ENCODE measurements around the gene DENND6A. TPM values are rescaled to one million over a fixed set of nuclear protein-coding genes. Genes with fewer than 3 reads are reported as not detected.

The DENND6A gene
- total RNA-seq, 4 donors from 2014 or later, result 17.4 to 26.9 (median 18.8) TPM

DNA sequence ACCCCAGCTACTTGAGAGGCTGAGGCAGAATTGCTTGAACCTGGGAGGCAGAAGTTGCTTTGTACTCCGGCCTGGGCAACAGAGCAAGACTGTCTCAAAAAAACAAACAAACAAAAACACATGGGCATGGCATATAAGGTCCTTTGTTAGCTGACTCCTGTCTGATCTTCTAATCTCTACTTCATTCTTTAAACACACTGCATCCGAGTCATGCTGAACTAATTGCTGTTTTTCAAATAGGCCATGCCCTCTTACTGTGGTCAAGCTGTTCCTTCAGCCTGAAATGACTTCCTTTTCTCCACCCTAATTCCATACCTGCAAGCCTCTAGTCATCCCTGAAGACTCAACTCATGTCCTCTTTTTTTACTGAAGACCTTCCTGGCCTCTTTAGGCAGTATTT lies 40.9 kb upstream of the DENND6A start:
- H3K27ac ChIP-seq, result no peak overlapping the region
- 90% methylated on average over 2 of the region's 2 CpGs for WGBS
- H3K4me1 ChIP-seq, result no peaks in the 10 kb centered on the region
- H3K36me3 ChIP-seq, result no peaks in the 10 kb centered on the region
- H3K9me3 ChIP-seq, result no peaks in the 10 kb centered on the region
- no peaks in the 10 kb centered on the region for H3K27me3 ChIP-seq
- TF ChIP-seq EP300 (IDR thresholded peaks at IDR 0.05), result no peak
- no peak for TF ChIP-seq POLR2AphosphoS5 (IDR thresholded peaks at IDR 0.05)
- TF ChIP-seq POLR2A (IDR thresholded peaks at IDR 0.05), result no peak
- TF ChIP-seq, protein P1, sequence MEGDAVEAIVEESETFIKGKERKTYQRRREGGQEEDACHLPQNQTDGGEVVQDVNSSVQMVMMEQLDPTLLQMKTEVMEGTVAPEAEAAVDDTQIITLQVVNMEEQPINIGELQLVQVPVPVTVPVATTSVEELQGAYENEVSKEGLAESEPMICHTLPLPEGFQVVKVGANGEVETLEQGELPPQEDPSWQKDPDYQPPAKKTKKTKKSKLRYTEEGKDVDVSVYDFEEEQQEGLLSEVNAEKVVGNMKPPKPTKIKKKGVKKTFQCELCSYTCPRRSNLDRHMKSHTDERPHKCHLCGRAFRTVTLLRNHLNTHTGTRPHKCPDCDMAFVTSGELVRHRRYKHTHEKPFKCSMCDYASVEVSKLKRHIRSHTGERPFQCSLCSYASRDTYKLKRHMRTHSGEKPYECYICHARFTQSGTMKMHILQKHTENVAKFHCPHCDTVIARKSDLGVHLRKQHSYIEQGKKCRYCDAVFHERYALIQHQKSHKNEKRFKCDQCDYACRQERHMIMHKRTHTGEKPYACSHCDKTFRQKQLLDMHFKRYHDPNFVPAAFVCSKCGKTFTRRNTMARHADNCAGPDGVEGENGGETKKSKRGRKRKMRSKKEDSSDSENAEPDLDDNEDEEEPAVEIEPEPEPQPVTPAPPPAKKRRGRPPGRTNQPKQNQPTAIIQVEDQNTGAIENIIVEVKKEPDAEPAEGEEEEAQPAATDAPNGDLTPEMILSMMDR (IDR thresholded peaks at IDR 0.05), result no peak
- no peak for DNase-seq (ENCODE audit: low spot score in 2 of 2)
- H3K4me3 ChIP-seq, result no peak overlapping the region

DNA sequence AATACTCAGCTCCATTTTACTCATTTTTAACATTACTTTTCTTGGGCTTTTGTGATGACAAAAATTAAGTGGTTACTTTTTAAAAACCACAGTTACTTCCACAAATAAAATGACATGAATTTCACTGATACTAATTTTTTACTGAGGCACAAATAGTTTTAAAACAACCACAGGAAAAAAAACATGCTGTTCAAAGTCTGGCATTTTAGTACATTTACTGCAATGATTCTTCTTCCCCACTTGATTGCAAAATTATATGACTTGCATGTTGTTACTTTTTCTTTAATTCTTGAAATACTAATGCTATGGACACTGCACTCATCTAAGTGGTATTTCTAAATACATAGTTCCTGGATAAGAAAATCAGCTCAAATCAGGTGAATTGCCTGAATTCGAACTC lies 38.4 kb upstream of the DENND6A start:
- no peak for TF ChIP-seq POLR2A (IDR thresholded peaks at IDR 0.05)
- TF ChIP-seq, protein P1 (IDR thresholded peaks at IDR 0.05), result no peak
- Histone ChIP-seq H3K36me3 (no peaks in the 10 kb centered on the region), H3K9me3 (no peaks in the 10 kb centered on the region), H3K4me1 (no peaks in the 10 kb centered on the region), H3K4me3 (no peak overlapping the region), H3K27ac (no peak overlapping the region), H3K27me3 (no peaks in the 10 kb centered on the region)
- 95% methylated on average over 1 of the region's 1 CpG for WGBS
- DNase-seq (ENCODE audit: low spot score in 2 of 2), result no peak

- 81% methylated on average over 3 of the region's 3 CpGs for WGBS
- Histone ChIP-seq H3K27ac (no peak overlapping the region), H3K4me3 (no peak overlapping the region), H3K4me1 (no peaks in the 10 kb centered on the region), H3K36me3 (no peaks in the 10 kb centered on the region), H3K9me3 (no peaks in the 10 kb centered on the region), H3K27me3 (no peaks in the 10 kb centered on the region)
- no peak for TF ChIP-seq EP300 (IDR thresholded peaks at IDR 0.05)
- TF ChIP-seq POLR2A (IDR thresholded peaks at IDR 0.05), result no peak
- TF ChIP-seq, protein P1 (IDR thresholded peaks at IDR 0.05), result no peak
- TF ChIP-seq POLR2AphosphoS5 (IDR thresholded peaks at IDR 0.05), result no peak
- no peak for DNase-seq (ENCODE audit: low spot score in 2 of 2)
These were observed 37.8 kb upstream of the DENND6A start for GRCh38 chr3:57730682-57731081.

DNA sequence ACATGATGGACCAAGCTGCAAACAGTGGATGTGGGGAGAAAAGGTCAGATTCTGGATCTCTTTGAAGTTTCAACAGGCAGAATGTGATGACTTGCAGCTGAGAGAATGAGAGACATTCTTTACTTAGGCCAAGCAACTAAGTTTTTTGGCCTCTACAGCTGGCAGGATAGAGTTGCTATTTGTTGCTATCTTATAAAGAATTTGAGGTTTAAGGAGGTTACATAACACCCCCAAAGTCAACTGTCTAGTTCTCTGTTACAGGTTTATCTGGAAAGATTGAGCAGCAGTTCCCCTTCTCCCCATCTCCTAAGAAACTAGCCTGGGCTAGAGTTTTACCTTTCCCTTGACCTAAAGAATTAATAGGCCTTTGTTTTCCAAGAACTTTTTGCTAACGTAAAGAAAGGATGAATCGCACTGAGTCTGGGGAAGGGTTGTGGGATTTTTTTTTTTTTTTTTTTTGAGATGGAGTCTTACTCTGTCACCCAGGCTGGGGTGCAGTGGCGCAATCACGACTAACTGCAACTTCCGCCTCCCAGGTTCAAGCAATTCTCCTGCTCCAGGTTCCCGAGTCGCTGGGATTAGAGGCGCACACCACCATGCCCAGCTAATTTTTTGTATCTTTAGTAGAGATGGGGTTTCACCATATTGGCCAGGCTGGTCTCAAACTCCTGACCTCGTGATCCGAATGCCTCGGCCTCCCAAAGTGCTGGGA lies 36.6 kb upstream of the DENND6A start:
- Histone ChIP-seq H3K4me3 (no peak overlapping the region), H3K4me1 (no peaks in the 10 kb centered on the region), H3K9me3 (no peaks in the 10 kb centered on the region), H3K27ac (no peak overlapping the region), H3K27me3 (no peaks in the 10 kb centered on the region), H3K36me3 (no peaks in the 10 kb centered on the region)
- TF ChIP-seq, protein P1 (IDR thresholded peaks at IDR 0.05), result no peak
- TF ChIP-seq EP300 (IDR thresholded peaks at IDR 0.05), result no peak
- no peak for TF ChIP-seq POLR2AphosphoS5 (IDR thresholded peaks at IDR 0.05)
- TF ChIP-seq POLR2A (IDR thresholded peaks at IDR 0.05), result no peak
- WGBS, result 85% methylated on average over 11 of the region's 11 CpGs
- no peak for DNase-seq (ENCODE audit: low spot score in 2 of 2)

DNA sequence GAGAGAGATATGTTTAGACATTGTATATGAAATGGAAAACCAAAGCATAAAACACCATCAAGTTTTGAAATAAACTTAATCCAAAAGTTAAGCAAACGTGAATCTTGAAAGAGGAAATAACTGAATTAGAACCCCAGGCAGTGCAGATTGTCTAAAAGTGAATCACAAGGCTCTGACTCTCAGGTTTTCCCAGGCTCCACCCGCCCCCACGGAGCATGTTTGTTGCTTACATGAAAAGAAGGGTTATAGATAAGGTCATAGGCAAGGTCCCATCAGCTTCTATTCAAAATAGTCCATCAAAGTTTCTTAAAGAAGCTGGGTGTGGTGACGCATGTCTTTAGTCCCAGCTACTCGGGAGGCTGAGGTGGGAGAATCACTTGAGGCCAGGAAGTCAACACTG lies 34.2 kb upstream of the DENND6A start:
- no peak overlapping the region for H3K27ac ChIP-seq
- H3K4me3 ChIP-seq, result no peak overlapping the region
- no peaks in the 10 kb centered on the region for H3K9me3 ChIP-seq
- no peaks in the 10 kb centered on the region for H3K27me3 ChIP-seq
- no peaks in the 10 kb centered on the region for H3K36me3 ChIP-seq
- H3K4me1 ChIP-seq, result no peaks in the 10 kb centered on the region
- DNase-seq (ENCODE audit: low spot score in 2 of 2), result no peak
- no peak for TF ChIP-seq POLR2AphosphoS5 (IDR thresholded peaks at IDR 0.05)
- TF ChIP-seq, protein P1 (IDR thresholded peaks at IDR 0.05), result no peak
- TF ChIP-seq POLR2A (IDR thresholded peaks at IDR 0.05), result no peak
- TF ChIP-seq EP300 (IDR thresholded peaks at IDR 0.05), result no peak
- 78% methylated on average over 5 of the region's 5 CpGs for WGBS
